HG03039 (cell line): ENCODE measurements around the gene PRKD1.

ENCODE experiments used
- ATAC-seq: cut with Tn5 transposase; IDR thresholded peaks from one replicate; pipeline ENCODE4 v1.9.1; 2021; ENCODE audit warnings: mild to moderate bottlenecking, moderate library complexity; ENCODE audit not compliant: unreplicated experiment

PRKD1 gene

DNA sequence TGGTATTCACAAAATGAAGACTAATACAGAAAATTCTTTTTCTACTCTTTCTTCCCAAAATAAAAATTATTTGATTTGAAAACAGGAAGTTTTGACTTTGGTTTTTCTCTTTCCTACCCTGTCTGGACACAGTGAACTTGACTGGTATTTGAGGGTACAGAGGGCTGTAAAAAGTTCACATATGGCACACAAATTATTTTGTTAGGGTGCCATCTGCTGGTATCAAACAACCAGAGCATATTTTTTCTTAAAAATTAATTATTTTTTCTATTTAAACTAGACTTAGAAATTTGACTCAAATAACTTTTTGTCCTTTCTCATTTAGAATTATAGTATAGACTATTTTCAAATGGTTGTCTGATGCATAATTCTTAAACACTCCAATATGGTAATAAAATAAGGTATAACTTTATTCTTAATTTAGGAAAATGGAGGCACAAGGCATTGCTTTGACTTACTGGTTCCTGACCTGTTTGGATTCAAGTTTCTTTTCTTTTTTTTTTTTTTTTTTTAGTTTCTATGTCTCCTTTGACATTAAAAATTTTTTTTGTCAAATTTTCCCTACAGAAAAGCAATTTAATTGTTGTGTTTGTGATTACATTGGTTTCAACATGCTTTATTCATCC lies 390.6 kb downstream of the PRKD1 start:
- ATAC-seq = no peak

DNA sequence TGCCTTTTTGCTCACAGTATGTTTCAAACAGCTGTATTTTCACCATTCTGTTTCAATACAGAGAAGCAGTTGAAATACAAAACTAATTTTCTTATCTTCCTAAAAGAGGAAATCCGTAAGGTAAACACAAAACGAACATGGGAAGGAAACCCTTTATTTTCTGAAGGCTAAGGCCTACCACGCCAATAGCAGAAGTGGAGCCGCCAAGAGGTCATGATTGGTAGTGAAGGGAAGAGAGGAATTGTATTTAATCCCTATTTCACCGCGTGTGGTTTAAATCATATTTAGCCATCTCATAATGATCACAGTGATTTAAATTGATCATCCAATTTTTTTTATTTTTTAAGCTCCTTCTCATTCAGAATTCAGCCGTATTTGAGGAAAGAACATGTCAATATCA lies 398.2 kb downstream of the PRKD1 start:
- ATAC-seq = no peak

DNA sequence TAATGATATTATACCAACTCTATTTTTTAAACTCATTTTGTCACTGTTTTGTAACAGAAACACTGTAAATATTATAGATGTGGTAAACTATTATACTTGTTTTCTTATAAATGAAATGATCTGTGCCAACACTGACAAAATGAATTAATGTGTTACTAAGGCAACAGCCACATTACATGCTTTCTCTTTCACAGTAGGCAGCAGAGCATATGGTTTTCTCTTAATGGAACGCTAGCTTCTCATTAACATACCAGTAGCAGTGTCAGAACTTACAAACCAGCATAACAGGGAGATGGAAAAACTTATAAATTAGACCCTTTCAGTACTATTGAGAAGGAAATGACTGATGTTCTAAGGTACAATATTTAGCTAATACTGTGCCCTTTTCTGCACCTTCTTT lies 398.8 kb downstream of the PRKD1 start:
- ATAC-seq = no peak

DNA sequence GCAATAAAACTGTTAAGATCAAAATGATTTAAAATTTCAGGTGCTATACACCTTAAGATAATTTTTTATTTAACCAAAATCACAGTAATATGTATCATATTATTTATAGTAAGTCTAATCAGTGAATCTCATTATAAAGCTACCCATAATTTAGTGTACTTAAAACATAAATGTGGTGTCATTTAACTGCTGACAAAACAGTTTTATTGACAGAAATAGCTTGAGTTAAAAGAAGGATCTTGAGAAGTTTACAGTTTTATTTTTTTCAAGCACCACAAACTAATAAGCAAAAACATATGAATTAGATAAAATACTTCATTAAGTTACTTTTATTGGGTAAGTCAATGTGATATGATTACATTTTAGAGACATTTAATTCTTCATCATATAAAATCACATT lies 400.4 kb downstream of the PRKD1 start:
- no peak for ATAC-seq
